NCI-H2029 treated with DMSO at 0.1 percent for 48 hours (cell line): Measurements from ENCODE around the gene SNAPC2.

Source experiments
- DNase-seq: peaks from one replicate; lab custom pipeline; 2025; lab: John Stamatoyannopoulos, UW

SNAPC2 gene

GRCh38 chr19:7968008-7968795 is 48.1 kb downstream of the SNAPC2 start:
- DNase-seq, result no peak

DNA sequence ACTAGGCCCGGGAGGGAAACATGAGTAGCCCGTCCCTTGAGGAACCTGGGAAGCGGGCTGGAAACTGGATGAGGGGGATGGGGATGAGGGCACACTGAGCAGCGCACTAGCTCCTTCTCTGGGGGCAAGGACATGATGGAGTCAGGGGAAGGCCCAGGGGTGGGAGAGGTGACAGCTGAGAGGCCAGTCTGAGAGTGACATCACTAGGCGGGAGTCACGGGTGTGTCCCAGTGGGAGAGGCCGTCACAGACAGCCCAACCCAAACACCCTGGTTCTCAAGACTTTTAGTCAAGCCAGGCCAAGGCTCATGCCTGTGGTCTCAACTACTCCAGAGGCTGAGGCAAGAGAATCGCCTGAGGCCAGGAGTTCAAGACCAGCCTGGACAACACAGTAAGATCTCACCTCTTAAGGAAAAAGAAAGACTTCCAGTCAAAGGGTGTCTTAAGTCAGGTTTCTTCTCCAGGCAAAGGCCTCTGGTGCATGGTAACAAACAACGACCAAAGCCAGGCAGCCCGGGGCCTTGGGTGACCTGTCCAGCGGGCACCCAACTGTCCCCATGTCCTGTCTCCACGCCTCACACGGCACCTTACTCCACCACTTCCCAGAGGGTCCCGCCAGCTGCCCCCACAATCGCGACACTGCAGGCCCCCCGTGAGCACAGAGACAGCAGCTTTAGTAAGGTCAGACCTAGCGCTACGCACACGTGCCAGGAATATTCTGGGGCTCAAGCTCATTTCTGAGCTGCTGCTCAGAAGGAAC is 48.8 kb downstream of the SNAPC2 start:
- no peak for DNase-seq

- no peak for DNase-seq
These were observed 49.4 kb downstream of the SNAPC2 start for GRCh38 chr19:7969555-7969939.

- DNase-seq, result no peak
These were observed 50.7 kb downstream of the SNAPC2 start for GRCh38 chr19:7970716-7971448.

DNA sequence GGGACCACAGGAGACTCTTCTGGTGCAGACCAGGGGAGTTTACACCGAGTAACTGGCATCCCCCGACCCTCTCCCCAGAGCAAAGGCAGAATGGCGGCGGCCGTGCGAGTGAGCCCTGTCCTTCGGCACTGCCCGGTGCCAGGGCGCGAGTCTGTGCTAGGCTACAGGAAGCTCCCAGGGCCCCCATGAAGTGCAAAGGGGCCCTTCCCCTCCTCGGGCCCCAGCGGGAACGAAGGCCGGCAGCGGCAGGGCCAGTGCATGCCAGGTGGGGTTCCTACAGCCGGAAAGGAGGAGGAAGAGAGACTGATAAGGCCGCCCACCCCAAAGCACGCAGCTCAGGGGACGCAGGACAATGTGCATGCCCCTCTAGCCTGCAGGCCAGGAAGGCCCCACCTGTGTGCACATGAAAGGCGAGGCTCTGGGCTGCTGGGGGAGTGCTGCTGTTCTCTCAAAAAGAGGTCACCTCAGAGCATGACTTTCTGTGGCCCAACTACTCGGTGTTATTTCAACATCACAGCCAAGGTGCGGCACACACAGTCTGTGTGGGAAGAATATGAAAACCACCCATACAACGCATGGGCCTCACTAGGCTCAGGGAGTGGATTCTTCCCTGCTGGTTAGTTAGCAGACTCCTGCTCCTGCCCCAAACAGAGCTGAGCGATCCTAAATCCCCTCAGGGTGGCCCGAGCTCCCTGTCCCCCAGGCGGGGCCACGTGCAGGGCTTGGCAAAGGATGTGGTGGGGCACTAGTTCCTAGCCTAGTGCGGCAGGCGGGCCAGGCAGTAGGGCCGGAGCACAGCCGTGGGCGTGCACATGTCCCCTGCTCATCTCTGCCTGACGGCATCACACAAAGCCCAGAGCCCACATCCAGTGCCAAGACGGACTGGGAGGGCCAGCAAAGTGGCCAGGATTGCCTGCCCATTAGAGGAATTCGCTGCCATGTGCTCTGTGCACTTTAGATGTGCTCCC is 51.7 kb downstream of the SNAPC2 start:
- DNase-seq, result no peak
